MM.1S (cell line): Measurements from ENCODE around the gene NRG2.

ENCODE experiments used
- DNase-seq: peaks from one replicate; pipeline ENCODE4 v3.0.0-alpha.2; 2015
- H2AFZ ChIP-seq: fragments of 300-600 bp; sonication (generic); 2 replicates; pipeline ENCODE4 v1.6.0; 2016; ENCODE audit warnings: antibody characterized with exemption, low read length
- H3F3A ChIP-seq: fragments of 300-600 bp; sonication (generic); 2 replicates; pipeline ENCODE4 v1.6.1; 2016; ENCODE audit warnings: mild to moderate bottlenecking, antibody characterized with exemption, low read length, moderate library complexity, mixed read lengths; ENCODE audit not compliant: insufficient read depth
- H3K27ac ChIP-seq: fragments of 300-600 bp; sonication (generic); 2 replicates; pipeline ENCODE4 v1.5.1; 2016; ENCODE audit warnings: mild to moderate bottlenecking, low read length
- H3K27me3 ChIP-seq: fragments of 300-600 bp; sonication (generic); replicated peaks from 2 replicates; pipeline ENCODE4 v1.6.0; 2016; ENCODE audit warnings: low read length; ENCODE audit not compliant: insufficient read depth
- H3K36me3 ChIP-seq: fragments of 300-600 bp; sonication (generic); replicated peaks from 2 replicates; pipeline ENCODE4 v1.6.1; 2016; ENCODE audit warnings: mild to moderate bottlenecking, low read length, mixed read lengths; ENCODE audit not compliant: insufficient read depth
- H3K4me1 ChIP-seq: fragments of 300-600 bp; sonication (generic); 2 replicates; pipeline ENCODE4 v1.6.1; 2016; ENCODE audit warnings: low read length, mixed read lengths
- H3K4me2 ChIP-seq: fragments of 300-600 bp; sonication (generic); 2 replicates; pipeline ENCODE4 v1.6.0; 2016; ENCODE audit warnings: low read depth, low read length
- H3K4me3 ChIP-seq: fragments of 300-600 bp; sonication (generic); 2 replicates; pipeline ENCODE4 v1.5.1; 2016; ENCODE audit warnings: low read length, mixed read lengths
- H3K79me2 ChIP-seq: fragments of 300-600 bp; sonication (generic); 2 replicates; pipeline ENCODE4 v1.6.1; 2016; ENCODE audit warnings: mixed run types, low read length, mixed read lengths
- H3K9ac ChIP-seq: fragments of 300-600 bp; sonication (generic); 2 replicates; pipeline ENCODE4 v1.6.1; 2016; ENCODE audit warnings: low read length, mixed read lengths
- H3K9me2 ChIP-seq: fragments of 300-600 bp; sonication (generic); replicated peaks from 2 replicates; pipeline ENCODE4 v1.6.1; 2016; ENCODE audit warnings: mild to moderate bottlenecking, low read length, mixed read lengths; ENCODE audit not compliant: insufficient read depth
- H3K9me3 ChIP-seq: fragments of 300-600 bp; sonication (generic); replicated peaks from 2 replicates; pipeline ENCODE4 v1.6.1; 2016; ENCODE audit warnings: mild to moderate bottlenecking, low read length, mixed read lengths; ENCODE audit not compliant: insufficient read depth
- H4K20me1 ChIP-seq: fragments of 300-600 bp; sonication (generic); 2 replicates; pipeline ENCODE4 v1.6.1; 2016; ENCODE audit warnings: mild to moderate bottlenecking, low read length, moderate library complexity, mixed read lengths; ENCODE audit not compliant: insufficient read depth
- EZH2 ChIP-seq: fragments of 300-600 bp; sonication (generic); optimal IDR thresholded peaks from 2 replicates; pipeline ENCODE3; 2017; ENCODE audit warnings: low read depth, mild to moderate bottlenecking, antibody characterized with exemption, low read length, mixed read lengths
- EZH2phosphoT487 ChIP-seq: fragments of 300-600 bp; sonication (generic); IDR thresholded peaks from 2 replicates; pipeline ENCODE4 v1.6.1; 2018; ENCODE audit warnings: antibody characterized with exemption, low read length
- TF ChIP-seq, protein P1 (sequence below): fragments of 300-600 bp; sonication (generic); IDR thresholded peaks from 2 replicates; pipeline ENCODE4 v1.5.1; 2016; ENCODE audit warnings: antibody characterized with exemption, low read length, mixed read lengths

Gene NRG2

DNA sequence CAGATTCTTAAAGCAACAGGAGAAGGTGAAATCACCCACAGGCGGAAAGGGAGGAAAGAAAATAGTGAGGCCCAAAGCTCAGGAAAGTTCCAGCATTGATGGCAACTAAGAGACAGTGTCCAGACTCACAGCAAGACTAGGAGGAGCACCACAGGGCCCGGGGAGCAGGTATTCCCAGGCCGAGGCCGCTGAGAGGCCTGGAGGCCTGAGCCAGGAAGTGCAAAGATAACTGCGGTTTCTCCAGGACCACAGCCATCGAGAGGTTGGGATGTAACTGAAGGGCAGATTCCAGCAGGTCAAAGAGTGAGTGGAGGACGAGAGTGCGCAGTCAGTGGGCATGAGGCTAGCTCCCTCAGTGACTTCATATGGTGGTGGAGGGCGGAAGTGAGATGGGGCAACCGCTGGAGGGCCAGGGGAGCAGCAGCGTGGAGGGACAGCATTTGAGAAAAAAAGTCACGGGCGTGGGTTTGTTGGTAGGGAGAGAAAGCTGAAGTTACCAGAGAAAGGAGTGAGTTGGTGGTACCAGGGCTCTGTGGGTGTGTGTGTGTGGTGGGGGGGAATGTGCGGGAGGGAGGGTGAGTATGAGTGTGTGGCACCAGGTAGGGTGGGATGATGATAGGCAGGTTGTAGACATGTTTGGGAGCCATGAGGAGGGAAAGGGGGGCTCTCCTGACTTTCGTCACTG lies 157.8 kb downstream of the NRG2 start:
- no peaks in the 10 kb centered on the region for H3K4me1 ChIP-seq
- no peaks in the 10 kb centered on the region for H3K36me3 ChIP-seq
- H3K4me2 ChIP-seq = no peak overlapping the region
- no peak for DNase-seq
- H3K27ac ChIP-seq = no peak overlapping the region
- no peaks in the 10 kb centered on the region for H3K79me2 ChIP-seq
- no peaks in the 10 kb centered on the region for H4K20me1 ChIP-seq
- no peak overlapping the region for H3K4me3 ChIP-seq
- no peaks in the 10 kb centered on the region for H3K9me2 ChIP-seq
- TF ChIP-seq EZH2 (no peak), EZH2phosphoT487 (no peak)
- TF ChIP-seq, protein P1, sequence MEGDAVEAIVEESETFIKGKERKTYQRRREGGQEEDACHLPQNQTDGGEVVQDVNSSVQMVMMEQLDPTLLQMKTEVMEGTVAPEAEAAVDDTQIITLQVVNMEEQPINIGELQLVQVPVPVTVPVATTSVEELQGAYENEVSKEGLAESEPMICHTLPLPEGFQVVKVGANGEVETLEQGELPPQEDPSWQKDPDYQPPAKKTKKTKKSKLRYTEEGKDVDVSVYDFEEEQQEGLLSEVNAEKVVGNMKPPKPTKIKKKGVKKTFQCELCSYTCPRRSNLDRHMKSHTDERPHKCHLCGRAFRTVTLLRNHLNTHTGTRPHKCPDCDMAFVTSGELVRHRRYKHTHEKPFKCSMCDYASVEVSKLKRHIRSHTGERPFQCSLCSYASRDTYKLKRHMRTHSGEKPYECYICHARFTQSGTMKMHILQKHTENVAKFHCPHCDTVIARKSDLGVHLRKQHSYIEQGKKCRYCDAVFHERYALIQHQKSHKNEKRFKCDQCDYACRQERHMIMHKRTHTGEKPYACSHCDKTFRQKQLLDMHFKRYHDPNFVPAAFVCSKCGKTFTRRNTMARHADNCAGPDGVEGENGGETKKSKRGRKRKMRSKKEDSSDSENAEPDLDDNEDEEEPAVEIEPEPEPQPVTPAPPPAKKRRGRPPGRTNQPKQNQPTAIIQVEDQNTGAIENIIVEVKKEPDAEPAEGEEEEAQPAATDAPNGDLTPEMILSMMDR = no peak
- no peaks in the 10 kb centered on the region for H3K27me3 ChIP-seq
- H3K9ac ChIP-seq = no peak overlapping the region
- H2AFZ ChIP-seq = no peak overlapping the region
- no peaks in the 10 kb centered on the region for H3K9me3 ChIP-seq
- no peaks in the 10 kb centered on the region for H3F3A ChIP-seq

DNA sequence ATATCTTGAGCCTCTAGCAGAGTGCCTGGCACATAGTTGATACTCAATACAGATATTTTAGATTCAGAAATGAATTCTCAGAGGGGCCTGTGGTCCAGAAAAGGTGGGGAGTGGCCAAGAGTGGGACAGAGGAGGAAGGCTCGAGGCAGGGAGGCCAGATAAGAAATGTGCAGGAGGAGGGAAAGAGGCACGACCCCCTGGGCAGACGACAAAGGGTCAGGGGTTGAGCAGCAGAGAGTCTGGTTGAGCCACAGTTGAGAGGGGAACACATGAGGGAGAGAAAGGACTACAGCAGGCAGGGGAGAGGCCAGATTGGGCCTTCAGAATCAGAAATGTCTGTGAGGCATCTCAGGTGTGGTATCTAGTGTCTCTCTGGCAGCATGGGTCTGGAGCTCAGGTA lies 158.4 kb downstream of the NRG2 start:
- no peak overlapping the region for H3K4me2 ChIP-seq
- DNase-seq = no peak
- H3F3A ChIP-seq = no peaks in the 10 kb centered on the region
- H3K4me1 ChIP-seq = no peaks in the 10 kb centered on the region
- no peaks in the 10 kb centered on the region for H3K36me3 ChIP-seq
- H3K27me3 ChIP-seq = no peaks in the 10 kb centered on the region
- H4K20me1 ChIP-seq = no peaks in the 10 kb centered on the region
- no peak overlapping the region for H3K27ac ChIP-seq
- no peaks in the 10 kb centered on the region for H3K9me2 ChIP-seq
- H3K79me2 ChIP-seq = no peaks in the 10 kb centered on the region
- TF ChIP-seq EZH2 = no peak
- no peak for TF ChIP-seq EZH2phosphoT487
- TF ChIP-seq, protein P1 = no peak
- no peak overlapping the region for H2AFZ ChIP-seq
- no peak overlapping the region for H3K9ac ChIP-seq
- no peaks in the 10 kb centered on the region for H3K9me3 ChIP-seq
- no peak overlapping the region for H3K4me3 ChIP-seq

DNA sequence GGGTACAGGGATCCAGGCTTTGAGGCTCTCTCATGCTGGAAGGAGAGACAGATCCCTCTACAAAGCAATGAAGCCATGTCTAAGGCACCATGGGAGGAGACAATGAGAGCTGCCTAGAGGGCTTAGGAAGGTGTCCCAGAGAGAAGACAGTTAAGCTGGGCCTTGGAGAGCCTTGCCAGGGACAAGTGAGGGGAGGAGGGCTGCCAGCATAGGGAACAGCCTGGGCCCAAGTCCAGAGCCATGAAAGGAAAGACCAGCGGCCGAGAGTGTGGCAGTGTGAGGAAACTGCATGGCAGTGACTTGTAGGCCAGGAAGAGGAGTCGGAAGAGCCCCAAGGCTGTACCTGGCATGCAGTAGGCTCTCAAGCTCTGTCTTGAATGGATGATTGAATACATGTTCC lies 159.0 kb downstream of the NRG2 start:
- Histone ChIP-seq H3K79me2 (no peaks in the 10 kb centered on the region), H3K27ac (no peak overlapping the region), H3K4me2 (no peak overlapping the region), H3K36me3 (no peaks in the 10 kb centered on the region), H3F3A (no peaks in the 10 kb centered on the region), H3K9me3 (no peaks in the 10 kb centered on the region), H3K4me1 (no peaks in the 10 kb centered on the region), H3K27me3 (no peaks in the 10 kb centered on the region), H3K9me2 (no peaks in the 10 kb centered on the region), H3K4me3 (no peak overlapping the region), H3K9ac (no peak overlapping the region), H2AFZ (no peak overlapping the region), H4K20me1 (no peaks in the 10 kb centered on the region)
- TF ChIP-seq, protein P1 = no peak
- TF ChIP-seq EZH2 (no peak), EZH2phosphoT487 (no peak)
- DNase-seq = no peak
